ENCODE data around the gene SETBP1.
"Not testable (repeated sequence)": the region's sequence is repeated elsewhere in the genome, so short reads cannot be mapped to it uniquely, and the experiment has no call there.

SETBP1 gene

GRCh38 chr18:44708451-44709083 lies 27.9 kb downstream of the SETBP1 start:
- no peak overlapping the region for H3K27ac Mint-ChIP-seq
- H3K36me3 Mint-ChIP-seq (ENCODE audit: low read depth): peaks cover 13% of the 10 kb centered on the region
- DNase-seq (no peak), ATAC-seq (no peak)
- peaks cover 11% of the 10 kb centered on the region for H3K27me3 Mint-ChIP-seq
- no peak overlapping the region for H3K4me3 Mint-ChIP-seq
- H3K4me1 Mint-ChIP-seq: peaks cover 10% of the 10 kb centered on the region
- no peaks in the 10 kb centered on the region for H3K9me3 Mint-ChIP-seq

DNA sequence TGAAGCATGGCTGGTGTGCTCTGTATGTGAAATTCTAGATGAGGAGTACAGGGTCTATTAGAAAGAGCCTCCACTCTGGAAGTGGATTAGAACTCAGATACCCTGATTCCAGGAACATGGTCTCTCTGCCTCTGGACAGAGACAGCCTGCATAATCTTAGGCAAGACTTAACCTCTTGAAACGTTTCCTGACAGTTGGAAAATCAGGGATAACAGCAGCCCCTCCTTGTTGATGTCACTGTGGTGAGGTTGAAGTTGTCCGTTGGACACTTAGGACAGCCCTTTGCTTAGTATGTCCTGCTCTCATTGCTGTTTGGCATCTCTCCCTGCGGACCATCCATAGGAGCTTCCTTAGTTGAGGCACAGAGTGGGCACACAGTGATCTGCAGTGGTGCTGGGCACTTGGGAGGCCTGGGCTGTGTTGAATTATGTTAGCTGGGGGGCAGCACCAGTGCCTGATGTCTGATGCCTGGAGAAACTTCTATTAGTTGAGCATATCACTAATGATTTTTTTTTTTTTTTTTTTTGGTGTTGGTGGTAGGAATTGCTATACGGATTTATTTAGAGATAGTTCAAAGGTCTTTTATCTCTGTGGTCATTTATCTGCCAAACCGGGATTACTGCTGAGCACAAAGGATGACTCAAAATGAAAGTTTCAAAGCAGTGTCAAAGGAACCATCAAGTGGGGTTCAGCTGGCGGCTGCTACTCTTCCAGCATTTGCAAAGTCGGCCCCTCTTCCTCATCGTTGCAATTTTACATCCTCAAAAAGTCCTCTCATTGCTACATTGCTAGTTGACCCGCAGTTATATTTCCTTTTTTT lies 28.8 kb downstream of the SETBP1 start:
- Mint-ChIP-seq H3K36me3 (ENCODE audit: low read depth) (peaks cover 14% of the 10 kb centered on the region), H3K27ac (no peak overlapping the region), H3K4me1 (peaks cover 10% of the 10 kb centered on the region), H3K4me3 (no peak overlapping the region), H3K27me3 (peaks cover 11% of the 10 kb centered on the region), H3K9me3 (no peaks in the 10 kb centered on the region)
- no peak for DNase-seq
- no peak for ATAC-seq

DNA sequence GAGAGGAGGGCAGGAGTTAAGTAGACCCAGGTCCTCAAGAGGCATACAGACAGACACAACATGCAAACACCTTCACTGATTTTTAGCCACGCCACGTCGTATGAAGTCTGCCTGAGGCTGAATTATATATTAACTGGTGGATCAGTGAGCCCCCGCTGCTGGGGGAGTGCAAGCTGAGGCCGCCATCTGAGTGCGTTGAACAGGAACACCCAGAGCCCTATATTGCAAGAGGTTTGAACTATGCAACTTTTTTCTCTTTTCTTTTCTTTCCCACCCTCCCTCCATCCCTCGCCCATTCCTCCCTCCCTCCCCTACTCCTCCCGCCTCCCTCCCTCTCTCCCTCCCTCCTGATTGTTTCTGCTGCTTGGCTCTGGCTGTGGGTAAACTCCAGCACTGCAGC lies 30.2 kb downstream of the SETBP1 start:
- ATAC-seq (no peak), DNase-seq (no peak)
- peaks cover 11% of the 10 kb centered on the region for H3K27me3 Mint-ChIP-seq
- H3K36me3 Mint-ChIP-seq (ENCODE audit: low read depth): peaks cover 14% of the 10 kb centered on the region
- H3K27ac Mint-ChIP-seq: no peak overlapping the region
- H3K4me1 Mint-ChIP-seq: peaks cover 11% of the 10 kb centered on the region
- no peaks in the 10 kb centered on the region for H3K9me3 Mint-ChIP-seq
- H3K4me3 Mint-ChIP-seq: no peak overlapping the region

DNA sequence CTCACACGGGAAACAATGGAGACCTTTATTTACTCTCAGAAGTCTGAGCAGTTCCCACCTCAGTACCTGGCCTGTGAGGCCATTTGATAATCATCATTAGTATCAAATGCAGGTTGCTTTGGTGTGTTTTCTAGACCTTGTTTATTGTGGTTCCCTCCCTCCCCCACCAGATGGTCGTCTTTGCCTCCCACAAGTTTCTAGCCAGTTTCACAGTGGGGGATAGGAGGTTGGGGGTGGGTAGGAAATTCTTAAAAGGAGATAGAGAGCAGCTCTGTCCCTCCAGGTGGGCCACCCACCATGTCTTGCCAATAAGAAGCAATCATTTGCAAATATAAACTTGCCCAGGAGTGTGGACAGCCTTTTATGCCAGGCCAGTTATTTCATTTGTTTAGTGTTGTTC lies 31.3 kb downstream of the SETBP1 start:
- H3K27ac Mint-ChIP-seq: no peak overlapping the region
- peaks cover 16% of the 10 kb centered on the region for H3K36me3 Mint-ChIP-seq (ENCODE audit: low read depth)
- ATAC-seq (no peak), DNase-seq (no peak)
- H3K27me3 Mint-ChIP-seq: peaks cover 11% of the 10 kb centered on the region
- H3K4me1 Mint-ChIP-seq: peaks cover 22% of the 10 kb centered on the region
- H3K9me3 Mint-ChIP-seq: no peaks in the 10 kb centered on the region
- H3K4me3 Mint-ChIP-seq: no peak overlapping the region

DNA sequence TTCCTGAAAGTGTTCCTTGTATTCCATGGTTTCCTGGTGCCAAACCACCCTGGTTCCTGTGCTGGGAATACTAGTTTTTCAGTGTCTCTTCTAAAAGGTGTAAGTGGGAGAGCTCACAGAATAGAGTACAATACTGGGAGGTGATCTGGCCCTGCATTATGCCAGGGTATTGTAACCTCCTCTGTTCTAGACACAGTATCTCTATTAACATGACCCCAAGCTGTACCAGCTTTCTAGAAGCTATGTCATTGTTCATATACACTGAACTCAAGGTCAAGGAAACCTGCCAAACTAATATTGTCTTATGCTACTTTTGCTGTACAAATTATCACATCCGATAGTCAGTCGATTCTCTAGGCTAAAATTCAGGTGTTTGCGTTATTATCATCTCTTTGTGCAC lies 32.7 kb downstream of the SETBP1 start:
- ATAC-seq: no peak
- H3K4me1 Mint-ChIP-seq: peaks cover 30% of the 10 kb centered on the region
- no peak overlapping the region for H3K4me3 Mint-ChIP-seq
- DNase-seq: no peak
- H3K27ac Mint-ChIP-seq: no peak overlapping the region
- peaks cover 4% of the 10 kb centered on the region for H3K27me3 Mint-ChIP-seq
- no peaks in the 10 kb centered on the region for H3K9me3 Mint-ChIP-seq
- peaks cover 12% of the 10 kb centered on the region for H3K36me3 Mint-ChIP-seq (ENCODE audit: low read depth)

- peaks cover 5% of the 10 kb centered on the region for H3K27me3 Mint-ChIP-seq
- H3K4me1 Mint-ChIP-seq: peaks cover 30% of the 10 kb centered on the region
- no peaks in the 10 kb centered on the region for H3K9me3 Mint-ChIP-seq
- DNase-seq (no peak), ATAC-seq (no peak)
- peaks cover 14% of the 10 kb centered on the region for H3K36me3 Mint-ChIP-seq (ENCODE audit: low read depth)
- no peak overlapping the region for H3K4me3 Mint-ChIP-seq
- H3K27ac Mint-ChIP-seq: no peak overlapping the region
These were observed 33.7 kb downstream of the SETBP1 start for GRCh38 chr18:44714376-44714775.

- Mint-ChIP-seq H3K36me3 (ENCODE audit: low read depth) (peaks cover 16% of the 10 kb centered on the region), H3K9me3 (no peaks in the 10 kb centered on the region), H3K27ac (no peak overlapping the region), H3K4me1 (peaks cover 25% of the 10 kb centered on the region), H3K4me3 (no peak overlapping the region), H3K27me3 (peaks cover 5% of the 10 kb centered on the region)
- no peak for ATAC-seq
- DNase-seq: no peak
These were observed 34.6 kb downstream of the SETBP1 start for GRCh38 chr18:44715245-44715644.

DNA sequence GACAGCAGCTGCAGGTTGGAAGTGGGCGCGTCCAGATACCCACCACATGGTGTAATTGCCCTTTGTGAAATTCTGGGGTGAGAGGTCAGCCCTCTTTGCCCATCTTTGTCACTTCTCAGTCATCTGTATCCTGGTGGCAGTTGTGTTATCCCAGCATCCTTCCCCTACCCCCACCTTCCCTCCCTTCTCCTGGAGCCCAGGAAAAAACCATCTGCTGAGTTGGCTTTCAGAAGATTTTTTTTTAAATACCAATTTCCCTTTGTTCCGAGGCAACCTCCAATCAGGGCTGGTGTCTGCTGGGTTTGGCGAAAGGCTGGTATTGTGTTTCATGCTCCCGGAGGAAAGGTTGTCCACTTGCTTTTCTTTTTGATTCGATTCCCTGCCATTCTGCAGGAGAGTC lies 35.2 kb downstream of the SETBP1 start:
- DNase-seq: no peak
- ATAC-seq: no peak
- Mint-ChIP-seq H3K27ac (no peak overlapping the region), H3K4me3 (no peak overlapping the region), H3K27me3 (peaks cover 5% of the 10 kb centered on the region), H3K4me1 (peaks cover 28% of the 10 kb centered on the region), H3K9me3 (no peaks in the 10 kb centered on the region), H3K36me3 (ENCODE audit: low read depth) (peaks cover 16% of the 10 kb centered on the region)

DNA sequence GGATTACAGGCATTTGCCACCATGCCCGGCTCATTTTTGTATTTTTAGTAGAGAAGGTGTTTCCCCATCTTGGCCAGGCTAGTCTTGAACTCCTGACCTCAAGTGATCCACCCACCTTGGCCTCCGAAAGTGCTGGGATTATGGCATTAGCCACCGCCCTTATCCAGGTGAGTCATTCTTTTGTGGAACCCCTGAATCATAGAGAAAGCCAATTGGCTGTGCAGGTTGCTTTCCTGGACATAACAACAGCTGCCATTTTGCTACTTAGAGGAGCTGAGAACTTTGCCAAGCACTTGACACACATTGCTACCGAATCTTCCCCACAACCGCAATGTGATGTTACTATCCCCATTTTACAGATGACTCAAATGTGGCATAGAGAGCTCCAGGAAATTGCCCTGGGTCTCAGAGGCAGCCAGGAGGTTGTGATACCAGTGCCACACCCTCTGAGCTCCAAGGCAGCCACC lies 36.0 kb downstream of the SETBP1 start:
- ATAC-seq (peak; percentile 82), DNase-seq (peak; percentile 22)
- Mint-ChIP-seq H3K4me3 (no peak overlapping the region), H3K27ac (no peak overlapping the region), H3K9me3 (no peaks in the 10 kb centered on the region), H3K4me1 (peaks cover 33% of the 10 kb centered on the region), H3K36me3 (ENCODE audit: low read depth) (peaks cover 16% of the 10 kb centered on the region), H3K27me3 (peaks cover 5% of the 10 kb centered on the region)

DNA sequence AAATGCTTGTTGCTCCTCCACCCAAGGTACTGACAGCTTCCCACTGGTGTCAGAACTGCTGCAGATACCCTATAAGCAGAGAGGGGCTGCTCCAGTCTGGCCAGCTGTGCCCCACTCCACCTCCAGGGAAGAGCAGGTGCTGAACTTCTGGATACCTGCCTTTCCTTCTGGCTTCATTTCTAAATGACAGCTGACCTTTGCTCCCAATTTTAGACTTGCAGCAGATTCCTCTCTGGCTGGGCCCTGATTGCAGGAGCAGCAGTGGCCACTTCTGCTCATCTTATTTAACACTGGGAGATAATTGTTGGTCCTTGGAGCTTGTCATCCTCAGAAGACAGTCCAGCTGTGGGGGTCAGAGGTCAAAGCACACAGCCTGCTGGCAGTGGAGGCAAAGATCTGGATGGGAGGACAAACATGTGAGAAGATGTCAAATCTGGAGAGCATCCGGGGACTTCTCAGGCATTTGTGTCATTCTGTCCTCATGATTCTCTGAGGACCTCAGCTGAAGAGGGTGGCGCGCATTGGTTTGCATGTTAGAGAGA lies 38.9 kb downstream of the SETBP1 start:
- H3K27me3 Mint-ChIP-seq: peaks cover 3% of the 10 kb centered on the region
- H3K27ac Mint-ChIP-seq: no peak overlapping the region
- DNase-seq (no peak), ATAC-seq (no peak)
- no peak overlapping the region for H3K4me3 Mint-ChIP-seq
- no peaks in the 10 kb centered on the region for H3K9me3 Mint-ChIP-seq
- H3K36me3 Mint-ChIP-seq (ENCODE audit: low read depth): peaks cover 6% of the 10 kb centered on the region
- H3K4me1 Mint-ChIP-seq: peaks cover 59% of the 10 kb centered on the region

DNA sequence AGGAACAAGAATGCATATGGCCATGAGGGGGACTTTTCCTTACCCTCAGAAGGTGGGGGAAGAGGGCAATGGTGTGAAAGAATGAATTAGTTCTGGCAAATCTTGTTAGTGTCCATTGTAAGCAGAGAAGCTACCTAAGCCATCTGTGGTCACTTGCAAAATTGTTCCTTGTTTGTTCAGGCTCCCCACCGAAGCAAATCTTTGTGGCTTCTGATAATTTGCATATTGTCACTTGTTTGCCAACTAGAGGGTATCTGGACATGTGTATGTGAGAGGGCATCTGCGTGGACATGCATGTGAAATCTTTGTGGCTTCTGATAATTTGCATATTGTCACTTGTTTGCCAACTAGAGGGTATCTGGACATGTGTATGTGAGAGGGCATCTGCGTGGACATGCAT lies 41.1 kb downstream of the SETBP1 start:
- H3K27me3 Mint-ChIP-seq; H3K36me3 Mint-ChIP-seq (ENCODE audit: low read depth); ATAC-seq; H3K9me3 Mint-ChIP-seq; H3K27ac Mint-ChIP-seq; H3K4me3 Mint-ChIP-seq; DNase-seq: not testable (repeated sequence)
- H3K4me1 Mint-ChIP-seq: peaks cover 72% of the 10 kb centered on the region

DNA sequence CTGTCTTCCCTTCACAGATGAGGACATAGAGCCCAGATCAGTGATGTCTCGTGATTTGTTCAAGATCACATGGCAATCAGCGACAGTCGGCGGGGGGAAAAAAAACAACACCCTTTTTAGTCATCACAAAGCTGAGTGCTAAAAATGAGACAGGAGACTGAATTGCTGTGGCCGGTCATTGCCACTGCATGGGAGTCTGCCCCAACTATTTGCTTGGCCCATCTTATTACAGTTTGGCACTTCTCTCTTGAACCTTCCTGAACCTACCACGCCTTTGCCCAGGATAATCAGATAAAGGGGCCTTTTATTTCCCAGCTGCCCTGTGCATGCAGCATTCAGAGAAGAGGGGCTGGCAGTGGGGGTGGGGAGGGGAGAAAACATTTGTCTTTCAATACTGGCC lies 42.7 kb downstream of the SETBP1 start:
- H3K4me1 Mint-ChIP-seq: peaks cover 76% of the 10 kb centered on the region

DNA sequence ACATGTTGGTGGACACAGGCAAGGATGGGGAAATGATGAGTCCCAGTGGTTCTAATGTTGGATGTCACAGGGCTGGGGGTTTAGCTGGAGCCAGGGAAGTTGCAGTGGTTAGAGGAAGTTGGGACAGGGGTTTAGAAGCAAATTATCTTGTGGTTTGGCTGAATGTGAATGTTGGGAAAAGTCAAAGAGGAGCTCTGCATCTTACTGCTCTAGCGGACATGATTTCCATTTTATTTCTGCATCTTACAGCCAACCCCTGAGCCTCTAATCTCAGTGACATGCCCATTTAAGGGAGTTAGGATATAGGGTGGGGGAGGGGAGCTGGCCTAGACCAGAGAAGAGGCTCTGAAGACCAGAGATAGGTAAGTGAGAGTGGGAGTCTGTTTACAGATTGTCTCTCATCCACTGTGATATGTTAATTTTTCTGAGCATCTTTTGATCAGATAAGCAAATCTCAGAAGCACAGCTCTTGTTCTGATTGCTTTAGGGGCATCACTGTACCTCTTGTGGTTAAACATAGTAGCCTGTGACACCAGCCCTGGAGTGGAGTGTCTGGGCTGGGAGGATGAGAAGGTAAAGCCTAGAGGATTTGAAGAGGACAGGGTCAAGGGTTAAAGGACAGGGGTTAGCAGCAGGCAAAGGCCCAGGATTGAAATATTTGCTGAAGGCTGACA lies 43.6 kb downstream of the SETBP1 start:
- Mint-ChIP-seq H3K27me3 (no peaks in the 10 kb centered on the region), H3K4me3 (peak overlapping the region; percentile 30), H3K27ac (peak overlapping the region; percentile 86), H3K4me1 (peaks cover 84% of the 10 kb centered on the region), H3K9me3 (no peaks in the 10 kb centered on the region), H3K36me3 (ENCODE audit: low read depth) (peaks cover 2% of the 10 kb centered on the region)
- DNase-seq (no peak), ATAC-seq (peak; percentile 41)

More for the DNA sequence above, 42.7 kb downstream of the SETBP1 start:
- no peak overlapping the region for H3K4me3 Mint-ChIP-seq
- peaks cover 4% of the 10 kb centered on the region for H3K36me3 Mint-ChIP-seq (ENCODE audit: low read depth)
- H3K9me3 Mint-ChIP-seq: no peaks in the 10 kb centered on the region
- no peak for DNase-seq
- no peak overlapping the region for H3K27ac Mint-ChIP-seq
- peaks cover 3% of the 10 kb centered on the region for H3K27me3 Mint-ChIP-seq
- no peak for ATAC-seq

GRCh38 chr18:44725300-44726058 lies 44.8 kb downstream of the SETBP1 start:
- Mint-ChIP-seq H3K27ac (peak overlapping the region; percentile 86), H3K4me1 (peaks cover 91% of the 10 kb centered on the region), H3K4me3 (peak overlapping the region; percentile 30), H3K9me3 (no peaks in the 10 kb centered on the region), H3K36me3 (ENCODE audit: low read depth) (peaks cover 2% of the 10 kb centered on the region), H3K27me3 (no peaks in the 10 kb centered on the region)
- DNase-seq (peak; percentile 69), ATAC-seq (peak; percentile 77)
